ENCODE results near the gene TLCD2. TPM values are rescaled to one million over a fixed set of nuclear protein-coding genes. Genes with fewer than 3 reads are reported as not detected.
"Not testable (repeated sequence)": the region's sequence is repeated elsewhere in the genome, so short reads cannot be mapped to it uniquely, and the experiment has no call there.

TLCD2 gene
- polyA plus RNA-seq, 3 donors = 5.5 to 6.5 (median 6.2) TPM

DNA sequence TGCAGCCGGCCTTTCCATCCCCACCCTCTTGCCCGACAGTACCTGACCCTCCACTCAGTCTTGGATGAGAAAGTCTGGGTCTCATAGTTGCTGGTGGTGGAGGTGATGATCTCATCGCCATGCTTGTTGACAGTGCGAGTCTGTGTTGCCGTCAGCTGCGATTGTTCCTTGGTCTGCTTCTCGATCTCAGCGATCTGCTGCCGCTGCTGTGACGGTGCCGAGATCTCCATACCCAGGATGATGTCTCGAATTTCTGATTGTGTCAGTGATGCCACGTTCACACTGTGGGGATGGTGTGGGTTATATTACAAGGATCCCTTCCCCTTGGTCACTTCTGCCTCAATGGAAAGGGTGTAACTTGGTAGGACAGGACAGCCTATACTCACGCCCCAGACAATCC, 56.4 kb downstream of the TLCD2 start:
- no peak for DNase-seq (ENCODE audit: extremely low read depth in 1 of 11, low read depth in 9 of 11, low spot score in 4 of 11)

GRCh38 chr17:1652794-1653193, 57.4 kb downstream of the TLCD2 start:
- not testable (repeated sequence) for DNase-seq (ENCODE audit: extremely low read depth in 1 of 11, low read depth in 9 of 11, low spot score in 4 of 11)

Other genes with a start within 250 kb of the TLCD2 start
- gene MYO1C, start 217.7 kb downstream of the TLCD2 start, polyA plus RNA-seq (ENCODE audit: insufficient read length in 3 of 3) = 10 to 100 TPM; 52.4 to 81.2 (median 68.2) TPM
- 10 to 100 TPM; 17.3 to 25.1 (median 19.1) TPM for gene INPP5K, start 193.8 kb downstream of the TLCD2 start, polyA plus RNA-seq (ENCODE audit: insufficient read length in 3 of 3)
- 10 to 100 TPM; 75.8 to 89.2 (median 82.7) TPM for gene PITPNA, start 147.6 kb downstream of the TLCD2 start, polyA plus RNA-seq (ENCODE audit: insufficient read length in 3 of 3)
- gene SLC43A2, start 81.5 kb downstream of the TLCD2 start, polyA plus RNA-seq (ENCODE audit: insufficient read length in 3 of 3) = 10 to 100 TPM; 25.5 to 35.8 (median 28.1) TPM
- gene SCARF1, start 64.6 kb downstream of the TLCD2 start, polyA plus RNA-seq (ENCODE audit: insufficient read length in 3 of 3) = 1 to 10 TPM; 5.0 to 8.4 (median 7.6) TPM
- gene RILP, start 60.5 kb downstream of the TLCD2 start, polyA plus RNA-seq (ENCODE audit: insufficient read length in 3 of 3) = 1 to 10 TPM; 3.0 to 5.1 (median 4.3) TPM
- gene PRPF8, start 25.5 kb downstream of the TLCD2 start, polyA plus RNA-seq (ENCODE audit: insufficient read length in 3 of 3) = 100 to 1,000 TPM; 303 to 353 (median 312) TPM
- 10 to 100 TPM; 12.9 to 20.6 (median 19.1) TPM for gene WDR81, start 14.3 kb upstream of the TLCD2 start, polyA plus RNA-seq (ENCODE audit: insufficient read length in 3 of 3)
- gene SERPINF2, start 32.5 kb upstream of the TLCD2 start, polyA plus RNA-seq (ENCODE audit: insufficient read length in 3 of 3) = 100 to 1,000 TPM in 1 of 3 donors, 10 to 100 TPM in 2; 78.3 to 101 (median 98.9) TPM
- 100 to 1,000 TPM; 222 to 235 (median 232) TPM for gene SERPINF1, start 51.7 kb upstream of the TLCD2 start, polyA plus RNA-seq (ENCODE audit: insufficient read length in 3 of 3)
- gene SMYD4, start 119.5 kb upstream of the TLCD2 start, polyA plus RNA-seq (ENCODE audit: insufficient read length in 3 of 3) = 10 to 100 TPM; 13.5 to 17.5 (median 15.9) TPM
- 100 to 1,000 TPM; 101 to 135 (median 131) TPM for gene RPA1, start 119.6 kb upstream of the TLCD2 start, polyA plus RNA-seq (ENCODE audit: insufficient read length in 3 of 3)